HepG2 (cell line): ENCODE measurements around the gene ARHGAP30. TPM values are rescaled to one million over a fixed set of nuclear protein-coding genes. Genes with fewer than 3 reads are reported as not detected.

Source experiments
- ETS1 ChIP-seq: sonication (generic); formaldehyde crosslinking; IDR thresholded peaks from 2 replicates; pipeline ENCODE4 v1.4.0; 2020; ENCODE audit warnings: missing genetic modification reagents
- MED8 ChIP-seq: sonication (generic); formaldehyde crosslinking; IDR thresholded peaks from 2 replicates; pipeline ENCODE4 v1.8.1; 2023; ENCODE audit warnings: mild to moderate bottlenecking, missing genetic modification reagents; ENCODE audit not compliant: insufficient replicate concordance
- NBN ChIP-seq: fragments of 450-650 bp; conservative IDR thresholded peaks from 2 replicates; pipeline ENCODE4 v1.6.1; 2017
- NFAT5 ChIP-seq: sonication (generic); formaldehyde crosslinking; IDR thresholded peaks from 2 replicates; pipeline ENCODE4 v1.4.0; 2020; ENCODE audit warnings: missing genetic modification reagents
- RBAK ChIP-seq: sonication (generic); formaldehyde crosslinking; IDR thresholded peaks from 2 replicates; pipeline ENCODE4 v1.5.1; 2020; ENCODE audit warnings: mild to moderate bottlenecking, missing genetic modification reagents
- RBM22 ChIP-seq: fragments of 200-400 bp; formaldehyde crosslinking; optimal IDR thresholded peaks from 2 replicates; pipeline ENCODE3; 2017; ENCODE audit warnings: mild to moderate bottlenecking, low read length, moderate library complexity
- ZKSCAN1 ChIP-seq: fragments of 150-350 bp; IDR thresholded peaks from 2 replicates; pipeline ENCODE4 v1.6.1; 2014; ENCODE audit warnings: low read length
- ZNF121 ChIP-seq: sonication (generic); formaldehyde crosslinking; IDR thresholded peaks from 2 replicates; pipeline ENCODE4 v1.5.0; 2020; ENCODE audit warnings: mild to moderate bottlenecking, missing genetic modification reagents
- ZNF142 ChIP-seq: sonication (generic); formaldehyde crosslinking; IDR thresholded peaks from 2 replicates; pipeline ENCODE4 v1.4.0; 2020; ENCODE audit warnings: missing genetic modification reagents
- ZNF484 ChIP-seq: sonication (generic); formaldehyde crosslinking; IDR thresholded peaks from 2 replicates; pipeline ENCODE4 v1.5.1; 2020; ENCODE audit warnings: mild to moderate bottlenecking, low read depth, missing genetic modification reagents, borderline replicate concordance
- polyA plus RNA-seq, 8 experiments: library from polyadenylated mRNA; depleted of rRNA in 3 of 8; stranded (reverse) in 7 of 8; unstranded in 1 of 8; fragments of >200 nt; fragmentation: Illumina TruSeq in 4 of 8; extraction: Trizol in 4 of 8; gene quantifications; 2 replicates each; pipeline versions ENCODE4 v1.2.1 to v1.2.3, GENCODE V29; 2011 to 2016; ENCODE audit warnings: low read depth in 4 of 8, missing spikeins in 1 of 8, mixed read lengths in 1 of 8; ENCODE audit not compliant: insufficient read depth in 1 of 8
- total RNA-seq, 5 experiments: library from RNA; depleted of rRNA; stranded (reverse); fragments of >200 nt; fragmentation: Illumina TruSeq; extraction: Trizol; gene quantifications; 2 replicates each; pipeline ENCODE4 v1.2.3, GENCODE V29; 2016; ENCODE audit warnings: low read depth in 1 of 5
- TF ChIP-seq, protein P1 (sequence below): sonication (generic); formaldehyde crosslinking; IDR thresholded peaks from 2 replicates; pipeline ENCODE4 v1.4.0; 2020; ENCODE audit warnings: low read depth, missing genetic modification reagents

Gene ARHGAP30
- total and polyA plus RNA-seq, 2 of the 13 experiments (the other 11 are each of a cell fraction or from before 2014, with no cell fraction given) = 0.13 to 0.20 TPM

DNA sequence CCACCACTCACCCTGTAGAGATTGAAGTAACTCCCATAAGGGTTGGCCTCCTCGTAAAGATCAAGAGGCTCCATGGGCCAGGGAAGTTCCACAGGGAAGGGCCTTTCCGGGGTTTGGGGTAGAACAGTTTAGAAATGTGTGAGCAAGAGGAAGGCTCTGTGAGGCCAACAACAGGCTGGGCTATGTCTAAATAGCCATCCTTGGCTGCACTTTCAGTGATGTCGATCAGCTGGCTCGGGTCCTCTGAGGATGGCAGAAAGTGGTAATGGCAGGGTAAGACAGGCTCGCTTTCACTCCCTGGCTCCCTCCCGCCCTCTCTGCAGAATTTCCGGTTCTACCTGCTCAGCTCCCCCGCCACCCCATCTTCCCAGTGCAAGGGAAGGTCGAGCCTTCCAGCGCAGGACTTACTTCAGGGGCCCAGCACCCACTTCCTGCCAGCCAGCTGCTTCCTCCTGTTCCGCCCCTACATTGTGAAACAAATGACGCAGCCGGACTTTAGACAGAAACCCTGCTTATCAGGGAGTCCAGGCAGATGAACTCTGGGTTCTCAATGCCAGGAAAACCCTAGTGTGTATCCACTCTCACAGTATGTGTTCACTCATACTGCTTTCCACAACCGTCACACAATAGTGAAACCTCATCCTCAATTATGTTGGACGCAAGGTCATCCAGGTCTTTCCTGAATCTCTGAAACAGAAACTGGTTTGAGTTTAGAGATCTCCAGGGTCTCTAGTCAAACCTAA is 56.0 kb downstream of the ARHGAP30 start (continued):
- TF ChIP-seq ETS1 (CRISPR knock-in tag) (no peak), RBM22 (no peak), ZNF484 (CRISPR knock-in tag) (no peak), ZNF142 (CRISPR knock-in tag) (no peak), NFAT5 (CRISPR knock-in tag) (no peak), NBN (no peak), ZNF121 (no peak), MED8 (CRISPR knock-in tag) (peak; percentile 85), ZKSCAN1 (no peak; the same call in 1 of the 2 replicates), RBAK (CRISPR knock-in tag) (0 out of 2 replicates have a peak, but pooled peaks have one; percentile 12)
- TF ChIP-seq, protein P1, sequence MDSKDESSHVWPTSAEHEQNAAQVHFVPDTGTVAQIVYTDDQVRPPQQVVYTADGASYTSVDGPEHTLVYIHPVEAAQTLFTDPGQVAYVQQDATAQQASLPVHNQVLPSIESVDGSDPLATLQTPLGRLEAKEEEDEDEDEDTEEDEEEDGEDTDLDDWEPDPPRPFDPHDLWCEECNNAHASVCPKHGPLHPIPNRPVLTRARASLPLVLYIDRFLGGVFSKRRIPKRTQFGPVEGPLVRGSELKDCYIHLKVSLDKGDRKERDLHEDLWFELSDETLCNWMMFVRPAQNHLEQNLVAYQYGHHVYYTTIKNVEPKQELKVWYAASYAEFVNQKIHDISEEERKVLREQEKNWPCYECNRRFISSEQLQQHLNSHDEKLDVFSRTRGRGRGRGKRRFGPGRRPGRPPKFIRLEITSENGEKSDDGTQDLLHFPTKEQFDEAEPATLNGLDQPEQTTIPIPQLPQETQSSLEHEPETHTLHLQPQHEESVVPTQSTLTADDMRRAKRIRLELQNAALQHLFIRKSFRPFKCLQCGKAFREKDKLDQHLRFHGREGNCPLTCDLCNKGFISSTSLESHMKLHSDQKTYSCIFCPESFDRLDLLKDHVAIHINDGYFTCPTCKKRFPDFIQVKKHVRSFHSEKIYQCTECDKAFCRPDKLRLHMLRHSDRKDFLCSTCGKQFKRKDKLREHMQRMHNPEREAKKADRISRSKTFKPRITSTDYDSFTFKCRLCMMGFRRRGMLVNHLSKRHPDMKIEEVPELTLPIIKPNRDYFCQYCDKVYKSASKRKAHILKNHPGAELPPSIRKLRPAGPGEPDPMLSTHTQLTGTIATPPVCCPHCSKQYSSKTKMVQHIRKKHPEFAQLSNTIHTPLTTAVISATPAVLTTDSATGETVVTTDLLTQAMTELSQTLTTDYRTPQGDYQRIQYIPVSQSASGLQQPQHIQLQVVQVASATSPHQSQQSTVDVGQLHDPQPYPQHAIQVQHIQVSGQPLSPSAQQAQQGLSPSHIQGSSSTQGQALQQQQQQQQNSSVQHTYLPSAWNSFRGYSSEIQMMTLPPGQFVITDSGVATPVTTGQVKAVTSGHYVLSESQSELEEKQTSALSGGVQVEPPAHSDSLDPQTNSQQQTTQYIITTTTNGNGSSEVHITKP (CRISPR knock-in tag) = peak; percentile 88
